GM23248 (cell line): ENCODE data around the gene SCP2. TPM values are rescaled to one million over a fixed set of nuclear protein-coding genes. Genes with fewer than 3 reads are reported as not detected.

Source experiments
- DNase-seq: peaks from one replicate; pipeline ENCODE4 v3.0.0-alpha.2; 2015
- H2AFZ ChIP-seq: fragments of 200-600 bp; sonication (generic); 2 replicates; pipeline ENCODE4 v1.6.1; 2016; ENCODE audit warnings: antibody characterized with exemption
- H3F3A ChIP-seq: fragments of 200-600 bp; sonication (generic); 2 replicates; pipeline ENCODE4 v1.6.1; 2016; ENCODE audit warnings: mild to moderate bottlenecking, antibody characterized with exemption, mixed run types; ENCODE audit not compliant: insufficient read depth
- H3K27ac ChIP-seq: fragments of 200-600 bp; sonication (generic); 2 replicates; pipeline ENCODE4 v1.5.1; 2016; ENCODE audit warnings: mild to moderate bottlenecking
- H3K27me3 ChIP-seq: fragments of 200-600 bp; sonication (generic); replicated peaks from 2 replicates; pipeline ENCODE4 v1.6.1; 2016; ENCODE audit warnings: mild to moderate bottlenecking; ENCODE audit not compliant: insufficient read depth
- H3K36me3 ChIP-seq: fragments of 200-600 bp; sonication (generic); 2 replicates; pipeline ENCODE4 v1.6.1; 2016; ENCODE audit warnings: low read depth, mild to moderate bottlenecking
- H3K4me1 ChIP-seq: fragments of 200-600 bp; sonication (generic); 2 replicates; pipeline ENCODE4 v1.6.1; 2016; ENCODE audit warnings: mild to moderate bottlenecking; ENCODE audit not compliant: insufficient read depth
- H3K4me2 ChIP-seq: fragments of 200-600 bp; sonication (generic); one replicate; pipeline ENCODE4 v1.6.1; 2016; ENCODE audit warnings: mild to moderate bottlenecking; ENCODE audit not compliant: unreplicated experiment
- H3K4me3 ChIP-seq: fragments of 200-600 bp; sonication (generic); 2 replicates; pipeline ENCODE4 v1.5.1; 2016; ENCODE audit warnings: mild to moderate bottlenecking
- H3K79me2 ChIP-seq: fragments of 200-600 bp; sonication (generic); 2 replicates; pipeline ENCODE4 v1.6.1; 2016; ENCODE audit warnings: mild to moderate bottlenecking; ENCODE audit not compliant: insufficient read depth
- H3K9ac ChIP-seq: fragments of 200-600 bp; sonication (generic); 2 replicates; pipeline ENCODE4 v1.6.1; 2016; ENCODE audit warnings: mild to moderate bottlenecking
- H3K9me2 ChIP-seq: fragments of 200-600 bp; sonication (generic); 2 replicates; pipeline ENCODE4 v1.6.1; 2016; ENCODE audit warnings: mixed run types, mild to moderate bottlenecking, moderate library complexity; ENCODE audit not compliant: insufficient read depth
- H3K9me3 ChIP-seq: fragments of 200-600 bp; sonication (generic); one replicate; pipeline ENCODE4 v1.6.1; 2017; ENCODE audit warnings: low read depth
- H4K20me1 ChIP-seq: fragments of 200-600 bp; sonication (generic); 2 replicates; pipeline ENCODE4 v1.6.0; 2016; ENCODE audit not compliant: insufficient read depth
- EZH2 ChIP-seq: fragments of 200-600 bp; sonication (generic); IDR thresholded peaks from 2 replicates; pipeline ENCODE4 v1.6.1; 2018; ENCODE audit warnings: antibody characterized with exemption, mild to moderate bottlenecking; ENCODE audit not compliant: insufficient read depth, poor library complexity, severe bottlenecking
- EZH2phosphoT487 ChIP-seq: fragments of 200-600 bp; sonication (generic); IDR thresholded peaks from 2 replicates; pipeline ENCODE4 v1.6.1; 2018; ENCODE audit warnings: antibody characterized with exemption, moderate library complexity, mild to moderate bottlenecking, low read depth; ENCODE audit not compliant: insufficient read depth
- WGBS, 2 experiments: methylation state at CpG; one replicate each; pipeline ENCODE4 v1.1.6; 2015 to 2017; ENCODE audit warnings: low lambda C conversion rate in 2 of 2, low coverage in 1 of 2; ENCODE audit errors: missing lambda C conversion rate in 2 of 2; 5-methylcytosine and 5-hydroxymethylcytosine counted together
- in situ Hi-C: fragments of 300-500 bp; cut with MboI; formaldehyde crosslinking; loops from 2 replicates; pipeline ENCODE4 v1.15.0; 2020
- polyA plus RNA-seq: library from polyadenylated mRNA; unstranded; fragments of >200 nt; fragmentation: Nextera tagmentation; extraction: Ambion mirVana; gene quantifications from 2 replicates; pipeline ENCODE4 v1.2.1, GENCODE V29; 2016
- total RNA-seq: library from RNA; depleted of rRNA; stranded (reverse); fragments of >200 nt; shearing (Covaris generic); gene quantifications from 2 replicates; pipeline ENCODE4 v1.2.3, GENCODE V29; 2014

SCP2 gene
- total and polyA plus RNA-seq, 2 experiments from 2014 or later: 209 to 257 TPM

DNA sequence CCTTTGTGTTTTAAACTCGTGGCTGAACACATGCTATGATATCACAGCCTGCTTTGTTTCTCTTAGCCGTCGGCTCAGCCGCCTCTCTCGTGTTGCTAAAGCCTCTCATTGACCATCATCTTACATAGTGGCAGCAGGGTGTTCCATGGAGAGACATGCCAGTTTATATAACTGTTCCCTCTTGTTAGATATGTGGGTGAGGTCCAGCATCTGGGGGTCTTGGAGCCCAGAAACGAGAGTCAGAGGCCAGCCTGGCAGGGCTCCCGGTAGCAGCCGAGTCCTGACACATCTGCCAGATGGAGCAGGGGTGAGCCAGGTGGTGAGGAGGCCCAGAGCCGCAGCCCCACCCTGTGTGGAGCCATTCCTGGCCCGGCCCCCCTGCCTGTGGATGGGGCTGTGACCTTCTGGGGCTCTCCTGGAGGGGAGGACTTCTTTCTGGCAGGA is 146.8 kb downstream of the SCP2 start:
- TF ChIP-seq EZH2 (no peak), EZH2phosphoT487 (no peak)
- Histone ChIP-seq H3K4me1 (no peaks in the 10 kb centered on the region), H3K79me2 (no peaks in the 10 kb centered on the region), H3K9ac (no peak overlapping the region), H3K9me2 (no peaks in the 10 kb centered on the region), H4K20me1 (no peaks in the 10 kb centered on the region), H3K36me3 (no peaks in the 10 kb centered on the region), H3K4me2 (no peak overlapping the region), H3K9me3 (no peaks in the 10 kb centered on the region), H3K4me3 (no peak overlapping the region), H3F3A (no peaks in the 10 kb centered on the region), H3K27me3 (no peaks in the 10 kb centered on the region), H2AFZ (no peak overlapping the region), H3K27ac (no peak overlapping the region)
- in situ Hi-C loops: no loop called here
- 46 to 55% methylated on average over 9 to 10 of the region's 10 CpGs for WGBS, 2 experiments
- DNase-seq: no peak

DNA sequence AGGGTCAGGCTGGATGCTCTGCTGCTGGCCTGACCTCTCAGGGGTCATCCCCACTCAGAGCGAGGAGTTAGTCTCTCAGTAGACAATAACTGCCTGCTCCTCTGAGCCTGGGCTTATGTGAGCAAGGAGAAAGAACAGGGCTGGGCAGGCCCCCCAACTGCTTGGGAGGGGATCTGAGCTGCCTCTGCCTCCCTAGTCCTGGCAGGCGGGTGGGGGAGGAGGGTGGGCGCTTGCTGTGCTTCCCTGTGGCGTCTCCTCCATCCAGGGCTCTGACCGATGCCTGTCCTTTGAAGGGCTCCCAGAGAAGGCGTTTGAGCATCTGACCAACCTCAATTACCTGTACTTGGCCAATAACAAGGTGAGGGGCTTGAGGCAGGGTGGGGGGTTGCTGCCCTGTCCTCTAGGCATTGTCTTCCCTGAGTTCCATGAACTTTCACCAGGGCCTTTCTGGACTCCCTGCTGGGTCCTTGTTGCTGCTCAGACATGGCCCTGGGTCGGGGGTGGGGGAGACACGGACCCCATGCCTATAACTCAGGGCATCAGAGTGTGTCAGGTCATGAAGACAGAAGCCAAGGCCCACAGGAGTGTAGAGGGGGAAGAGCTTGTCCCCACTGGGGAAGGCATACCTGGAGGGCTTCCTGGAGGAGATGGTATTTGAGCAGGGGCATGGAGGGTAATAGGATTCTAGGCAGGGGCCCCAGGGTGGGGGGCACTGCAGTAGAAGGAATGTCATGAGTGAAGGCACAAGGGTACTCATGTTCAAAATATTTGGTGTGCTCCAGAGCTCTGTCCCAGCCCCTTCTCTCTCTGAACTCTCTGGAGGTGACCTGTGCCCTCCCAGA is 147.5 kb downstream of the SCP2 start:
- Histone ChIP-seq H3F3A (no peaks in the 10 kb centered on the region), H3K4me2 (no peak overlapping the region), H3K9ac (no peak overlapping the region), H3K4me1 (no peaks in the 10 kb centered on the region), H3K9me2 (no peaks in the 10 kb centered on the region), H3K9me3 (no peaks in the 10 kb centered on the region), H3K36me3 (no peaks in the 10 kb centered on the region), H2AFZ (no peak overlapping the region), H4K20me1 (no peaks in the 10 kb centered on the region), H3K27ac (no peak overlapping the region), H3K27me3 (no peaks in the 10 kb centered on the region), H3K4me3 (no peak overlapping the region), H3K79me2 (no peaks in the 10 kb centered on the region)
- whole genome bisulfite sequencing, 2 experiments: 87 to 88% methylated on average over 3 to 8 of the region's 8 CpGs
- in situ Hi-C loops: no loop called here
- TF ChIP-seq EZH2phosphoT487 (no peak), EZH2 (no peak)
- DNase-seq: no peak

GRCh38 chr1:53075206-53075605 is 148.1 kb downstream of the SCP2 start:
- no peaks in the 10 kb centered on the region for H3K79me2 ChIP-seq
- no peaks in the 10 kb centered on the region for H3K9me2 ChIP-seq
- no peak overlapping the region for H3K4me3 ChIP-seq
- no peaks in the 10 kb centered on the region for H3K4me1 ChIP-seq
- no peaks in the 10 kb centered on the region for H3K27me3 ChIP-seq
- WGBS, 2 experiments: 95 to 99% methylated on average over 4 of the region's 4 CpGs
- no peaks in the 10 kb centered on the region for H3K9me3 ChIP-seq
- DNase-seq: no peak
- H4K20me1 ChIP-seq: no peaks in the 10 kb centered on the region
- no peak overlapping the region for H2AFZ ChIP-seq
- no peak overlapping the region for H3K9ac ChIP-seq
- TF ChIP-seq EZH2phosphoT487 (no peak), EZH2 (no peak)
- H3F3A ChIP-seq: no peaks in the 10 kb centered on the region
- in situ Hi-C loops: no loop called here
- H3K27ac ChIP-seq: no peak overlapping the region
- H3K4me2 ChIP-seq: no peak overlapping the region
- H3K36me3 ChIP-seq: no peaks in the 10 kb centered on the region

GRCh38 chr1:53075761-53076163 is 148.7 kb downstream of the SCP2 start:
- no peak overlapping the region for H3K4me2 ChIP-seq
- no peaks in the 10 kb centered on the region for H3K36me3 ChIP-seq
- no peaks in the 10 kb centered on the region for H3F3A ChIP-seq
- H3K79me2 ChIP-seq: no peaks in the 10 kb centered on the region
- no peaks in the 10 kb centered on the region for H3K9me3 ChIP-seq
- no peaks in the 10 kb centered on the region for H4K20me1 ChIP-seq
- H3K27me3 ChIP-seq: no peaks in the 10 kb centered on the region
- no peak overlapping the region for H3K27ac ChIP-seq
- no peaks in the 10 kb centered on the region for H3K4me1 ChIP-seq
- H3K4me3 ChIP-seq: no peak overlapping the region
- in situ Hi-C loops: no loop called here
- DNase-seq: no peak
- H2AFZ ChIP-seq: no peak overlapping the region
- H3K9me2 ChIP-seq: no peaks in the 10 kb centered on the region
- H3K9ac ChIP-seq: no peak overlapping the region
- 74 to 77% methylated on average over 8 of the region's 8 CpGs for WGBS, 2 experiments
- TF ChIP-seq EZH2phosphoT487 (no peak), EZH2 (no peak)
